Choroid plexus epithelial cell (primary cell): Measurements from ENCODE around the gene AFTPH.
A peak's percentile ranks its signal among the peaks of the same experiment; 100 is the strongest.
"Not testable (repeated sequence)": the region's sequence is repeated elsewhere in the genome, so short reads cannot be mapped to it uniquely, and the experiment has no call there.

Experiments
- DNase-seq: peaks from one replicate; pipeline ENCODE4 v3.0.0-alpha.2; 2010; ENCODE audit warnings: low read depth
- H3K4me3 ChIP-seq: 2 replicates; pipeline ENCODE4 v1.5.1; 2011; ENCODE audit warnings: low read depth, mild to moderate bottlenecking, control low read depth, low read length, moderate library complexity
- CTCF ChIP-seq: conservative IDR thresholded peaks from 2 replicates; pipeline ENCODE4 v1.5.1; 2011; ENCODE audit warnings: low read depth, mild to moderate bottlenecking, control low read depth, inconsistent platforms, low read length, moderate library complexity

Gene AFTPH

GRCh38 chr2:64525317-64525613 lies 1.1 kb downstream of the AFTPH start:
- peak overlapping the region; percentile 88 for H3K4me3 ChIP-seq
- no peak for TF ChIP-seq CTCF
- peak; percentile 30 for DNase-seq

GRCh38 chr2:64526034-64526433 lies 1.9 kb downstream of the AFTPH start:
- TF ChIP-seq CTCF: no peak
- no peak overlapping the region for H3K4me3 ChIP-seq
- DNase-seq: no peak

- H3K4me3 ChIP-seq, DNase-seq: not testable (repeated sequence)
Measured at GRCh38 chr2:64530946-64531345, 6.8 kb downstream of the AFTPH start.

- TF ChIP-seq CTCF: no peak
- H3K4me3 ChIP-seq: no peak overlapping the region
- DNase-seq: no peak
Measured at GRCh38 chr2:64532030-64532429, 7.9 kb downstream of the AFTPH start.

- no peak for TF ChIP-seq CTCF
- H3K4me3 ChIP-seq: no peak overlapping the region
- DNase-seq: no peak
Measured at GRCh38 chr2:64533882-64534281, 9.8 kb downstream of the AFTPH start.

- no peak overlapping the region for H3K4me3 ChIP-seq
- no peak for TF ChIP-seq CTCF
- DNase-seq: no peak
Measured at GRCh38 chr2:64534363-64534762, 10.2 kb downstream of the AFTPH start.

GRCh38 chr2:64535024-64535423 lies 10.9 kb downstream of the AFTPH start:
- H3K4me3 ChIP-seq: no peak overlapping the region
- no peak for DNase-seq
- TF ChIP-seq CTCF: no peak

- no peak for TF ChIP-seq CTCF
- H3K4me3 ChIP-seq: no peak overlapping the region
- DNase-seq: peak; percentile 73
Measured at GRCh38 chr2:64537991-64538390, 13.9 kb downstream of the AFTPH start.
